Activated CD4-positive, alpha-beta T cell treated with anti-CD3 and anti-CD28 coated beads, Interleukin-2, amount 10 ng/mL, durations not matched to agents 7 days and 5 days (primary cell): ENCODE results near the gene BCL11B. TPM values are rescaled to one million over a fixed set of nuclear protein-coding genes. Genes with fewer than 3 reads are reported as not detected.

Source experiments
- CTCF ChIA-PET: fragments of 350-600 bp; sonication (Branson Sonifier 250); formaldehyde crosslinking; loops from one replicate; lab custom pipeline; 2021; ENCODE audit warnings: antibody characterized with exemption; lab: Charles Lee
- POLR2A ChIA-PET: fragments of 350-600 bp; sonication (Branson Sonifier 250); formaldehyde crosslinking; loops from one replicate; lab custom pipeline; 2021; ENCODE audit warnings: antibody characterized with exemption; lab: Charles Lee
- DNase-seq: peaks from one replicate; pipeline ENCODE4 v3.0.0-alpha.2; 2020
- H3K27ac Mint-ChIP-seq: one replicate; pipeline ENCODE4 v1.8.0; 2021; ENCODE audit warnings: mild to moderate bottlenecking, moderate library complexity, mixed read lengths
- H3K27me3 Mint-ChIP-seq: one replicate; pipeline ENCODE4 v1.8.0; 2021; ENCODE audit warnings: mixed read lengths
- H3K36me3 Mint-ChIP-seq: one replicate; pipeline ENCODE4 v1.8.0; 2021; ENCODE audit warnings: low read depth, mixed read lengths
- H3K4me1 Mint-ChIP-seq: one replicate; pipeline ENCODE4 v1.8.0; 2021; ENCODE audit warnings: mixed read lengths
- H3K4me3 Mint-ChIP-seq: one replicate; pipeline ENCODE4 v1.8.0; 2021; ENCODE audit warnings: mild to moderate bottlenecking, moderate library complexity, mixed read lengths
- H3K9me3 Mint-ChIP-seq: one replicate; pipeline ENCODE4 v1.8.0; 2021; ENCODE audit warnings: mixed read lengths
- total RNA-seq, 2 experiments: library from RNA; stranded (reverse); gene quantifications; one replicate each; pipeline ENCODE4 v1.2.3, GENCODE V29; 2021

Gene BCL11B
- total RNA-seq: 100 to 1,000 TPM; 115 to 116 TPM

GRCh38 chr14:99271951-99272631 is at the start of gene BCL11B:
Gene BCL11B (minus strand): TSS chr14:99272197. CDS start chr14:99271218, 979 bp downstream.
- Mint-ChIP-seq H3K9me3 (no peaks in the 10 kb centered on the region), H3K4me3 (peak within 1 kb of the TSS; percentile 87), H3K36me3 (peaks cover 32% of the 10 kb centered on the region), H3K4me1 (peaks cover 31% of the 10 kb centered on the region), H3K27ac (peak within 1 kb of the TSS; percentile 99), H3K27me3 (peaks cover 15% of the 10 kb centered on the region)
- peak; percentile 94 for DNase-seq
- ChIA-PET CTCF (interaction anchor here (0.6 to 2.1 kb wide), 20 partner anchors 8 to 1294 kb away, joined by 3 to 12 read pairs (median 3); no protein-coding TSS in a partner anchor), POLR2A (interaction anchor here (0.6 to 2.0 kb wide), 6 partner anchors 9 to 1674 kb away, joined by 4 to 13 read pairs (median 4); no protein-coding TSS in a partner anchor)

- DNase-seq: no peak
- no peaks in the 10 kb centered on the region for H3K36me3 Mint-ChIP-seq
- no peak overlapping the region for H3K4me3 Mint-ChIP-seq
- no peaks in the 10 kb centered on the region for H3K27me3 Mint-ChIP-seq
- ChIA-PET POLR2A (no interaction called here), CTCF (interaction anchor here (0.6 to 1.8 kb wide), 5 partner anchors 9 to 522 kb away, joined by 4 to 15 read pairs (median 8); no protein-coding TSS in a partner anchor)
- H3K9me3 Mint-ChIP-seq: no peaks in the 10 kb centered on the region
- H3K27ac Mint-ChIP-seq: no peak overlapping the region
- peaks cover 9% of the 10 kb centered on the region for H3K4me1 Mint-ChIP-seq
Observed at GRCh38 chr14:99321236-99321925, 49.4 kb upstream of the BCL11B start.

- CTCF ChIA-PET: interaction anchor here (0.8 to 1.8 kb wide), 9 partner anchors 9 to 296 kb away, joined by 3 to 15 read pairs (median 6); no protein-coding TSS in a partner anchor
- Mint-ChIP-seq H3K4me3 (no peak overlapping the region), H3K4me1 (peaks cover 9% of the 10 kb centered on the region), H3K9me3 (no peaks in the 10 kb centered on the region), H3K27ac (no peak overlapping the region), H3K36me3 (no peaks in the 10 kb centered on the region), H3K27me3 (no peaks in the 10 kb centered on the region)
- DNase-seq: no peak
- POLR2A ChIA-PET: no interaction called here
Observed at GRCh38 chr14:99320621-99321235, 48.7 kb upstream of the BCL11B start.

GRCh38 chr14:99320105-99320572 is 48.1 kb upstream of the BCL11B start:
- H3K4me3 Mint-ChIP-seq: peak overlapping the region; percentile 38
- DNase-seq: peak; percentile 77
- ChIA-PET POLR2A (no interaction called here), CTCF (interaction anchor here (0.6 to 1.8 kb wide), 11 partner anchors 8 to 296 kb away, joined by 3 to 15 read pairs (median 5); no protein-coding TSS in a partner anchor)
- no peaks in the 10 kb centered on the region for H3K27me3 Mint-ChIP-seq
- no peaks in the 10 kb centered on the region for H3K36me3 Mint-ChIP-seq
- H3K27ac Mint-ChIP-seq: no peak overlapping the region
- no peaks in the 10 kb centered on the region for H3K9me3 Mint-ChIP-seq
- peaks cover 9% of the 10 kb centered on the region for H3K4me1 Mint-ChIP-seq

- H3K27me3 Mint-ChIP-seq: peaks cover 3% of the 10 kb centered on the region
- CTCF ChIA-PET: no interaction called here
- POLR2A ChIA-PET: no interaction called here
- DNase-seq: no peak
- H3K4me3 Mint-ChIP-seq: no peak overlapping the region
- no peak overlapping the region for H3K27ac Mint-ChIP-seq
- no peaks in the 10 kb centered on the region for H3K36me3 Mint-ChIP-seq
- no peaks in the 10 kb centered on the region for H3K9me3 Mint-ChIP-seq
- H3K4me1 Mint-ChIP-seq: peaks cover 9% of the 10 kb centered on the region
Observed at GRCh38 chr14:99318959-99319295, 46.9 kb upstream of the BCL11B start.

- Mint-ChIP-seq H3K4me3 (no peak overlapping the region), H3K36me3 (no peaks in the 10 kb centered on the region), H3K27me3 (peaks cover 3% of the 10 kb centered on the region), H3K9me3 (no peaks in the 10 kb centered on the region), H3K4me1 (peaks cover 9% of the 10 kb centered on the region), H3K27ac (no peak overlapping the region)
- ChIA-PET POLR2A (no interaction called here), CTCF (no interaction called here)
- no peak for DNase-seq
Observed at GRCh38 chr14:99318091-99318958, 46.3 kb upstream of the BCL11B start.

GRCh38 chr14:99317231-99318090 is 45.5 kb upstream of the BCL11B start:
- Mint-ChIP-seq H3K4me1 (peaks cover 9% of the 10 kb centered on the region), H3K4me3 (no peak overlapping the region), H3K9me3 (no peaks in the 10 kb centered on the region), H3K27me3 (peaks cover 3% of the 10 kb centered on the region), H3K36me3 (no peaks in the 10 kb centered on the region), H3K27ac (no peak overlapping the region)
- no peak for DNase-seq
- ChIA-PET POLR2A (no interaction called here), CTCF (no interaction called here)

- Mint-ChIP-seq H3K4me3 (no peak overlapping the region), H3K4me1 (peaks cover 9% of the 10 kb centered on the region), H3K27ac (no peak overlapping the region), H3K9me3 (no peaks in the 10 kb centered on the region), H3K36me3 (no peaks in the 10 kb centered on the region), H3K27me3 (peaks cover 3% of the 10 kb centered on the region)
- ChIA-PET POLR2A (no interaction called here), CTCF (no interaction called here)
- DNase-seq: no peak
Observed at GRCh38 chr14:99316281-99317163, 44.5 kb upstream of the BCL11B start.

- POLR2A ChIA-PET: no interaction called here
Observed at GRCh38 chr14:99315197-99315596, 43.2 kb upstream of the BCL11B start.

GRCh38 chr14:99314623-99315022 is 42.6 kb upstream of the BCL11B start:
- Mint-ChIP-seq H3K36me3 (no peaks in the 10 kb centered on the region), H3K4me1 (peaks cover 3% of the 10 kb centered on the region), H3K4me3 (no peak overlapping the region), H3K9me3 (no peaks in the 10 kb centered on the region), H3K27me3 (peaks cover 13% of the 10 kb centered on the region), H3K27ac (no peak overlapping the region)
- ChIA-PET CTCF (interaction anchor here (0.6 to 1.6 kb wide), 2 partner anchors 10 to 651 kb away, joined by 4 to 5 read pairs; no protein-coding TSS in a partner anchor), POLR2A (no interaction called here)
- DNase-seq: no peak

More at GRCh38 chr14:99315197-99315596, 43.2 kb upstream of the BCL11B start:
- DNase-seq: no peak
- H3K27ac Mint-ChIP-seq: no peak overlapping the region
- no peaks in the 10 kb centered on the region for H3K36me3 Mint-ChIP-seq
- peaks cover 11% of the 10 kb centered on the region for H3K27me3 Mint-ChIP-seq
- peaks cover 9% of the 10 kb centered on the region for H3K4me1 Mint-ChIP-seq
- H3K4me3 Mint-ChIP-seq: no peak overlapping the region
- H3K9me3 Mint-ChIP-seq: no peaks in the 10 kb centered on the region
- CTCF ChIA-PET: interaction anchor here (0.6 to 1.6 kb wide), 2 partner anchors 11 to 652 kb away, joined by 4 to 5 read pairs; no protein-coding TSS in a partner anchor
